ENCODE results near the gene TBC1D5. TPM values are rescaled to one million over a fixed set of nuclear protein-coding genes. Genes with fewer than 3 reads are reported as not detected.
"Not testable (repeated sequence)": the region's sequence is repeated elsewhere in the genome, so short reads cannot be mapped to it uniquely, and the experiment has no call there.

Gene TBC1D5
- total RNA-seq, 1 donor from 2014 or later = 67.1 TPM

DNA sequence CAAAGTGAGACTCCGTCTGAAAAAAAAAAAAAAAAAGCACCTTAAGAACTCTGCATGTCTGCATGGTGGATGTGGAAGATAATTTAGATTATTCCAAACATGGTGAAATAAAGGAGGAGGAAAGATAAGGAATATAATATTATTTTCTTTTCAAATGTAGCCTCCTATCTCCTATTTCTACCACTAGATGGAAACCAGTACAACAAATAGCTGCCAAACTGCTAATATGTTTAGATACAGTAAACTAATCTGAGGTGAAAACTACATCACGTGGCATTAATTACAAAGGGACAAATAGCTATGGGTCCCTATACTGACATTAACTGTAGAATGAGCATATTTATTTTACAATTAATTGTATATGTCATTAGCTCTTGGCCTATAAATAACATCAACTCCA, 197.8 kb downstream of the TBC1D5 start:
- DNase-seq (ENCODE audit: low read depth) = no peak
- no peak overlapping the region for H3K4me3 ChIP-seq (ENCODE audit: low read depth, low read length)
- no peak for TF ChIP-seq CTCF (IDR thresholded peaks at IDR 0.05; ENCODE audit: insufficient read depth, low read length, severe bottlenecking)
- no peaks in the 10 kb centered on the region for H3K27me3 ChIP-seq (ENCODE audit: control insufficient read depth, insufficient read depth, low read length)
- no peak for FAIRE-seq
- no peaks in the 10 kb centered on the region for H3K36me3 ChIP-seq (ENCODE audit: control insufficient read depth, insufficient read depth, low read length)

GRCh38 chr3:17542591-17542990, 199.8 kb downstream of the TBC1D5 start:
- no peak for TF ChIP-seq CTCF (IDR thresholded peaks at IDR 0.05; ENCODE audit: insufficient read depth, low read length, severe bottlenecking)
- no peak overlapping the region for H3K4me3 ChIP-seq (ENCODE audit: low read depth, low read length)
- H3K36me3 ChIP-seq (ENCODE audit: control insufficient read depth, insufficient read depth, low read length) = no peaks in the 10 kb centered on the region
- DNase-seq (ENCODE audit: low read depth) = no peak
- no peaks in the 10 kb centered on the region for H3K27me3 ChIP-seq (ENCODE audit: control insufficient read depth, insufficient read depth, low read length)
- FAIRE-seq = no peak

GRCh38 chr3:17539436-17539835, 203.0 kb downstream of the TBC1D5 start:
- no peak for FAIRE-seq

DNA sequence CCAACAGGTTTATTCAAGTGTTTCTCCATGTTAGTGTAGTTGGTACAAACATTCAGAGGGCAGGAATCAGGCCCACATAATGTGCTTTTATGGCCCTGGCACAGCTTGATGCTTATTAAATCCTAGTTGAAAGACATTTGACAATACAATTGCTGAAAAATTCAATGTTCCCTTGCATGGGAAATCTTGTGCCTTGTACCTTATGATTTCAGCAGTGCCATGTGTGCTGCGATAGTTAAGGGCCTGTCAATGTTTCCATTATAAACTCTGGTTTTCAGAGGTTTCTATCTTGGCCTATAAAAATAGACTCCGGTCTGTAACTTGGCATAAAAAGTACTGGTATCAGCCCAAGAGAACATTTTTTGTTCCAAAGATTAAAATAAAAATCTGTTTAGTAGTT, 207.2 kb downstream of the TBC1D5 start:
- FAIRE-seq (no peak), DNase-seq (ENCODE audit: low read depth) (no peak)
- no peaks in the 10 kb centered on the region for H3K27me3 ChIP-seq (ENCODE audit: control insufficient read depth, insufficient read depth, low read length)
- no peak for TF ChIP-seq CTCF (IDR thresholded peaks at IDR 0.05; ENCODE audit: insufficient read depth, low read length, severe bottlenecking)
- no peak overlapping the region for H3K4me3 ChIP-seq (ENCODE audit: low read depth, low read length)
- H3K36me3 ChIP-seq (ENCODE audit: control insufficient read depth, insufficient read depth, low read length) = no peaks in the 10 kb centered on the region

More at GRCh38 chr3:17539436-17539835, 203.0 kb downstream of the TBC1D5 start:
- Histone ChIP-seq H3K4me3 (ENCODE audit: low read depth, low read length) (no peak overlapping the region), H3K36me3 (ENCODE audit: control insufficient read depth, insufficient read depth, low read length) (no peaks in the 10 kb centered on the region), H3K27me3 (ENCODE audit: control insufficient read depth, insufficient read depth, low read length) (no peaks in the 10 kb centered on the region)
- no peak for TF ChIP-seq CTCF (IDR thresholded peaks at IDR 0.05; ENCODE audit: insufficient read depth, low read length, severe bottlenecking)
- DNase-seq (ENCODE audit: low read depth) = no peak

GRCh38 chr3:17532446-17532845, 210.0 kb downstream of the TBC1D5 start:
- H3K27me3 ChIP-seq (ENCODE audit: control insufficient read depth, insufficient read depth, low read length); H3K4me3 ChIP-seq (ENCODE audit: low read depth, low read length); H3K36me3 ChIP-seq (ENCODE audit: control insufficient read depth, insufficient read depth, low read length); FAIRE-seq; DNase-seq (ENCODE audit: low read depth): not testable (repeated sequence)

GRCh38 chr3:17529677-17530076, 212.8 kb downstream of the TBC1D5 start:
- H3K36me3 ChIP-seq (ENCODE audit: control insufficient read depth, insufficient read depth, low read length) = no peaks in the 10 kb centered on the region
- TF ChIP-seq CTCF (IDR thresholded peaks at IDR 0.05; ENCODE audit: insufficient read depth, low read length, severe bottlenecking) = no peak
- no peak for FAIRE-seq
- no peak for DNase-seq (ENCODE audit: low read depth)
- H3K27me3 ChIP-seq (ENCODE audit: control insufficient read depth, insufficient read depth, low read length) = no peaks in the 10 kb centered on the region
- no peak overlapping the region for H3K4me3 ChIP-seq (ENCODE audit: low read depth, low read length)

All from bronchial epithelial cell (primary cell).